ENCODE measurements around the gene SLC25A41. TPM values are rescaled to one million over a fixed set of nuclear protein-coding genes. Genes with fewer than 3 reads are reported as not detected.

SLC25A41 gene
- total RNA-seq, 1 experiment from 2014 or later, result 0.18 TPM

GRCh38 chr19:6460099-6460884, 26.7 kb upstream of the SLC25A41 start:
- peak; percentile 94 for DNase-seq (ENCODE audit: low read depth)

- no peak for DNase-seq (ENCODE audit: low read depth)
Observed at GRCh38 chr19:6459262-6460098, 25.9 kb upstream of the SLC25A41 start, which contains the start of gene SLC25A23. SLC25A23 (minus strand) TSS chr19:6459792; CDS start chr19:6459628, 164 bp downstream.

GRCh38 chr19:6458695-6459261, 25.2 kb upstream of the SLC25A41 start:
- DNase-seq (ENCODE audit: low read depth), result no peak

GRCh38 chr19:6457958-6458694, 24.6 kb upstream of the SLC25A41 start:
- DNase-seq (ENCODE audit: low read depth), result no peak

GRCh38 chr19:6455924-6456323, 22.4 kb upstream of the SLC25A41 start:
- DNase-seq (ENCODE audit: low read depth), result no peak

GRCh38 chr19:6453951-6454565, 20.5 kb upstream of the SLC25A41 start:
- DNase-seq (ENCODE audit: low read depth), result no peak

GRCh38 chr19:6452899-6453298, 19.3 kb upstream of the SLC25A41 start:
- DNase-seq (ENCODE audit: low read depth), result no peak

GRCh38 chr19:6452223-6452614, 18.7 kb upstream of the SLC25A41 start:
- no peak for DNase-seq (ENCODE audit: low read depth)

- DNase-seq (ENCODE audit: low read depth), result no peak
Observed at GRCh38 chr19:6451583-6452222, 18.1 kb upstream of the SLC25A41 start.

GRCh38 chr19:6450166-6450565, 16.6 kb upstream of the SLC25A41 start:
- DNase-seq (ENCODE audit: low read depth), result no peak

GRCh38 chr19:6448045-6448444, 14.5 kb upstream of the SLC25A41 start:
- no peak for DNase-seq (ENCODE audit: low read depth)

GRCh38 chr19:6446452-6446851, 12.9 kb upstream of the SLC25A41 start:
- DNase-seq (ENCODE audit: low read depth), result no peak

GRCh38 chr19:6443986-6444385, 10.4 kb upstream of the SLC25A41 start:
- no peak for DNase-seq (ENCODE audit: low read depth)

GRCh38 chr19:6442087-6442688, 8.6 kb upstream of the SLC25A41 start:
- no peak for DNase-seq (ENCODE audit: low read depth)

- no peak for DNase-seq (ENCODE audit: low read depth)
Observed at GRCh38 chr19:6440905-6441304, 7.3 kb upstream of the SLC25A41 start.

- no peak for DNase-seq (ENCODE audit: low read depth)
Observed at GRCh38 chr19:6439743-6440142, 6.2 kb upstream of the SLC25A41 start.

- DNase-seq (ENCODE audit: low read depth), result no peak
Observed at GRCh38 chr19:6433165-6433564, 398 bp downstream of the SLC25A41 start.

GRCh38 chr19:6431891-6432290, 1.7 kb downstream of the SLC25A41 start:
- no peak for DNase-seq (ENCODE audit: low read depth)

- DNase-seq (ENCODE audit: low read depth), result no peak
Observed at GRCh38 chr19:6429419-6430221, 3.9 kb downstream of the SLC25A41 start.

All from HT1080 (cell line).